ENCODE data around the gene PTPA. TPM values are rescaled to one million over a fixed set of nuclear protein-coding genes. Genes with fewer than 3 reads are reported as not detected.

The PTPA gene
- total RNA-seq, 1 donor from 2014 or later: 166 TPM

DNA sequence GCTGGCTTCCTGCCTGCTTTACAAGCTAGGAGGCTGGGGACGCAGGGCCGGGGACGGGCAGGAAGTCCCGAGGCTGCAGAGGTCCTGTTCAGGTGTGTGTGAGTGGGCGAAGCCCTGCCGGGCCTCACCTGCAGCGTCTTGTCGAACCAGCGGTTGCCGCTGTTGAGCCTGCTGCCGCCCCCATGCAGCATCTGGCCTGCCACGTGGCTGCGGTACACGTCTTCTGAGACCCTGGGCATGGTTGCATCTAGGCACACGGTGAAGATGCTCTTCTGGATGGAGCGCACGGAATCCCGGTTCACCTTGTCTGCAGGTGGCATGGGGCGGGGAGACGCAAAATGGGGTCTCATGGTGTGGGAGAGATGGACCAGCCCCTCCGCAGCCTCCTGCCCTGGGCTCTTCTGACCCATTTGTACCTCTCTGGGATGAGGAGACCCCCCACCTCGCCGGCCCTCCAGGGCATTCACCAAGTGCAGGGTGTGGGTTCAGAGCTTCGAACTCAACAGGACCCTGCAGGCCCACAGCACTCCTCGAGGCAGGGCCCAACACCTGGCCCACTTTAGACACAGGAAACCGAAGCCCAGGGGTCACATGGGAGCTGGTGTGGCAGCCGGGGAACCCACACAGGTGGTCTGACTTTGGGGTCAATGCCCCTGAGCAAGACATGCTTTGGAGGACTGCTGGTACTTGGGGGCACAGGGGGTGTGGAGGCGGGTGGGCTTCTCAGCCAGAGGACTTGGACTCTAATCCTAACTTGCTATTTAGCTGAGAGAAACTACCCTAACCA, 10.6 kb upstream of the PTPA start:
- no peak for DNase-seq
- Mint-ChIP-seq H3K9me3 (ENCODE audit: unreplicated experiment) (peaks cover 2% of the 10 kb centered on the region), H3K27ac (ENCODE audit: unreplicated experiment) (no peak overlapping the region), H3K36me3 (ENCODE audit: unreplicated experiment) (no peaks in the 10 kb centered on the region), H3K4me3 (ENCODE audit: unreplicated experiment) (no peak overlapping the region), H3K4me1 (ENCODE audit: low read depth, unreplicated experiment) (no peaks in the 10 kb centered on the region), H3K27me3 (ENCODE audit: unreplicated experiment) (peaks cover 5% of the 10 kb centered on the region)
- TF ChIP-seq, protein P1, sequence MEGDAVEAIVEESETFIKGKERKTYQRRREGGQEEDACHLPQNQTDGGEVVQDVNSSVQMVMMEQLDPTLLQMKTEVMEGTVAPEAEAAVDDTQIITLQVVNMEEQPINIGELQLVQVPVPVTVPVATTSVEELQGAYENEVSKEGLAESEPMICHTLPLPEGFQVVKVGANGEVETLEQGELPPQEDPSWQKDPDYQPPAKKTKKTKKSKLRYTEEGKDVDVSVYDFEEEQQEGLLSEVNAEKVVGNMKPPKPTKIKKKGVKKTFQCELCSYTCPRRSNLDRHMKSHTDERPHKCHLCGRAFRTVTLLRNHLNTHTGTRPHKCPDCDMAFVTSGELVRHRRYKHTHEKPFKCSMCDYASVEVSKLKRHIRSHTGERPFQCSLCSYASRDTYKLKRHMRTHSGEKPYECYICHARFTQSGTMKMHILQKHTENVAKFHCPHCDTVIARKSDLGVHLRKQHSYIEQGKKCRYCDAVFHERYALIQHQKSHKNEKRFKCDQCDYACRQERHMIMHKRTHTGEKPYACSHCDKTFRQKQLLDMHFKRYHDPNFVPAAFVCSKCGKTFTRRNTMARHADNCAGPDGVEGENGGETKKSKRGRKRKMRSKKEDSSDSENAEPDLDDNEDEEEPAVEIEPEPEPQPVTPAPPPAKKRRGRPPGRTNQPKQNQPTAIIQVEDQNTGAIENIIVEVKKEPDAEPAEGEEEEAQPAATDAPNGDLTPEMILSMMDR (IDR thresholded peaks at IDR 0.05; ENCODE audit: partially characterized antibody, unreplicated experiment): no peak

DNA sequence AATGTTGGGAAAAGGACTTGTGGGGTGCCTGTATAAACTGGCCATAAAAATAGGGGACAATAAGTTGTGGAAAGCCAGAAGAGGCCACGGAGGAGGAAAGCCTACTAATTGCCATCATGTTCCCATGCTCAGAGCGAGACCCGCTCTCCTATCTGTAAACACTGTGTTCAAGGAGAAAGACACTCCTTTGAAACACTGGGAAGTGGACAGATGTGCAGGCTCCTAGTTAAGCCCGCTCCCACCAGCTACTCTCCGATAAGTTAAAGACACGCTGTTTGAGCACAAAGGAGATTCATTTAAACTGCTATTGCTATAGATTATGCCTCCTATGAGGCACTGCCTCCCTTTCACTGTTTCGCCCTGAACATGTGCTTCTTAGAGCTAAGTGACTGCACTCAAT, 9.9 kb upstream of the PTPA start:
- Mint-ChIP-seq H3K36me3 (ENCODE audit: unreplicated experiment) (no peaks in the 10 kb centered on the region), H3K4me1 (ENCODE audit: low read depth, unreplicated experiment) (no peaks in the 10 kb centered on the region), H3K4me3 (ENCODE audit: unreplicated experiment) (no peak overlapping the region), H3K9me3 (ENCODE audit: unreplicated experiment) (peaks cover 2% of the 10 kb centered on the region), H3K27ac (ENCODE audit: unreplicated experiment) (no peak overlapping the region), H3K27me3 (ENCODE audit: unreplicated experiment) (peaks cover 5% of the 10 kb centered on the region)
- no peak for DNase-seq
- TF ChIP-seq, protein P1 (IDR thresholded peaks at IDR 0.05; ENCODE audit: partially characterized antibody, unreplicated experiment): no peak

DNA sequence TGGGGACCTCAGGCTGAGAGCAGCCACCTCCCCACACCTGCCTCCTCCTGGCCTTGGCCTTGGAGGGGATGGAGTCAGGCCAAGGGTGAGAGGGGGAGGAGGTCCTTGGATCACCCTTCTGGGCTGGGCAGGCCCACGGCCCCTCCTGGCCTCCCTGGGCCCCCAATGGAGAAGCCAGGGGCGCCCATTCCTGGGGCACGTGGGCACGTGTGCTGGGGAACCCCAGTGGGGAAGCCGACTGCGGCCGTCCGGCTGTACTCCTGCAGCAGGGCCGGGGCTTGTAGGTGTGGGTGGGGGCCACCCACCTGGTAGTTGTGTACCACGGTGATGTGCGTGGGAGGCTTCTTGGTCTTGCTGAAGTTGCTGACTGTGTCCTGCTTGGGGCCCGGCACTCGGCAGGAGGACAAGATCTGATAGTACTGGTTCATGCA, 9.1 kb upstream of the PTPA start:
- no peak overlapping the region for H3K27ac Mint-ChIP-seq (ENCODE audit: unreplicated experiment)
- H3K4me3 Mint-ChIP-seq (ENCODE audit: unreplicated experiment): no peak overlapping the region
- DNase-seq: no peak
- no peaks in the 10 kb centered on the region for H3K4me1 Mint-ChIP-seq (ENCODE audit: low read depth, unreplicated experiment)
- peaks cover 7% of the 10 kb centered on the region for H3K27me3 Mint-ChIP-seq (ENCODE audit: unreplicated experiment)
- TF ChIP-seq, protein P1 (IDR thresholded peaks at IDR 0.05; ENCODE audit: partially characterized antibody, unreplicated experiment): no peak
- no peaks in the 10 kb centered on the region for H3K36me3 Mint-ChIP-seq (ENCODE audit: unreplicated experiment)
- peaks cover 2% of the 10 kb centered on the region for H3K9me3 Mint-ChIP-seq (ENCODE audit: unreplicated experiment)

DNA sequence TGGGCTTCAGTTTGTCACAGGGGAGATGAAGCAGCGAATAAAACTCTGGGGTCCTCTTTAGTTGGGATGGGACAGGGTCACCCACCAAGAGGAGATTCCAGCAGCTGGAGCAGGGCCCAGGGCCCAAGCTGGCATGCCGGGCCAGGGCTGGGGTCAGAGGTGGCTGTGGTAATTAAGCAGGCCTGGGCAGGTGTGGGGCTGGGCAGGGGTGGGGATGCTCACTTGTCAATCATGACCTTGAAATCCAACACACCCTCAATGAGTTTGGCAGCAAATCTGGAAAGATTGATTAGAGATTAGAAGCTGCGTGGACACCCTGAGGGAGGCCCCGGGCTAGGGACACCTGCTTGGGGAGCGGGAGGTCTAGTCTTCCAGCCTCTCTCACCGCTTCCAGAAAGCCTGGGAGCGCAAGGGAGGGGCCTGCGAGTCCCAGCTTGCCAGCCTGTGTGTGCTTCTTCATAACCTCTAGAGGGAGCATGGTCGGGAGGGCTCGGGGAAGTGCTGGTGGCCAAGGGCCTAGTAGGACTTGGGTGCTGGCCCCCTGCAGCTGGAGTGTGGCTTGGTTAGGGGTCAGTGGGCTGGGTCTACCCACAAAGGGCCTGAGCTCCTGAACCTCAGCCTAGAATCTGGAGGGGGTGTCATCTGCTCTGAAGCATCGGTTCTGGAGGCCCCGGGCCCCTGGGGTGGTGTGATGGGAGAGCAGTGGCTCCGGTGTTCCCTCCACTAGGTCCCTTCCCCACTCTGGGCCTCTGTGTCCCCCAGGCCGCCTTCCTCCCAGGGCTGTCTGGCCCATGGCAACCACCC, 8.2 kb upstream of the PTPA start:
- H3K4me1 Mint-ChIP-seq (ENCODE audit: low read depth, unreplicated experiment): no peaks in the 10 kb centered on the region
- no peak overlapping the region for H3K4me3 Mint-ChIP-seq (ENCODE audit: unreplicated experiment)
- H3K27ac Mint-ChIP-seq (ENCODE audit: unreplicated experiment): no peak overlapping the region
- H3K36me3 Mint-ChIP-seq (ENCODE audit: unreplicated experiment): no peaks in the 10 kb centered on the region
- TF ChIP-seq, protein P1 (IDR thresholded peaks at IDR 0.05; ENCODE audit: partially characterized antibody, unreplicated experiment): peak; percentile 53
- H3K9me3 Mint-ChIP-seq (ENCODE audit: unreplicated experiment): peaks cover 2% of the 10 kb centered on the region
- H3K27me3 Mint-ChIP-seq (ENCODE audit: unreplicated experiment): peaks cover 7% of the 10 kb centered on the region
- peak; percentile 58 for DNase-seq

GRCh38 chr9:129103595-129103965, 7.6 kb upstream of the PTPA start:
- no peak for DNase-seq
- no peak overlapping the region for H3K4me3 Mint-ChIP-seq (ENCODE audit: unreplicated experiment)
- TF ChIP-seq, protein P1 (IDR thresholded peaks at IDR 0.05; ENCODE audit: partially characterized antibody, unreplicated experiment): no peak
- no peaks in the 10 kb centered on the region for H3K36me3 Mint-ChIP-seq (ENCODE audit: unreplicated experiment)
- H3K27ac Mint-ChIP-seq (ENCODE audit: unreplicated experiment): no peak overlapping the region
- H3K27me3 Mint-ChIP-seq (ENCODE audit: unreplicated experiment): peaks cover 7% of the 10 kb centered on the region
- H3K9me3 Mint-ChIP-seq (ENCODE audit: unreplicated experiment): peaks cover 2% of the 10 kb centered on the region
- H3K4me1 Mint-ChIP-seq (ENCODE audit: low read depth, unreplicated experiment): no peaks in the 10 kb centered on the region

All from glutamatergic neuron (in vitro differentiated cells).